CD4-positive, alpha-beta T cell treated with Interleukin-4 for 1 hour (primary cell): ENCODE results near the gene C1orf74.

Experiments used
- DNase-seq, 2 donors: peaks; one replicate each; pipeline ENCODE4 v3.0.0-alpha.2; 2020 to 2022

Gene C1orf74

DNA sequence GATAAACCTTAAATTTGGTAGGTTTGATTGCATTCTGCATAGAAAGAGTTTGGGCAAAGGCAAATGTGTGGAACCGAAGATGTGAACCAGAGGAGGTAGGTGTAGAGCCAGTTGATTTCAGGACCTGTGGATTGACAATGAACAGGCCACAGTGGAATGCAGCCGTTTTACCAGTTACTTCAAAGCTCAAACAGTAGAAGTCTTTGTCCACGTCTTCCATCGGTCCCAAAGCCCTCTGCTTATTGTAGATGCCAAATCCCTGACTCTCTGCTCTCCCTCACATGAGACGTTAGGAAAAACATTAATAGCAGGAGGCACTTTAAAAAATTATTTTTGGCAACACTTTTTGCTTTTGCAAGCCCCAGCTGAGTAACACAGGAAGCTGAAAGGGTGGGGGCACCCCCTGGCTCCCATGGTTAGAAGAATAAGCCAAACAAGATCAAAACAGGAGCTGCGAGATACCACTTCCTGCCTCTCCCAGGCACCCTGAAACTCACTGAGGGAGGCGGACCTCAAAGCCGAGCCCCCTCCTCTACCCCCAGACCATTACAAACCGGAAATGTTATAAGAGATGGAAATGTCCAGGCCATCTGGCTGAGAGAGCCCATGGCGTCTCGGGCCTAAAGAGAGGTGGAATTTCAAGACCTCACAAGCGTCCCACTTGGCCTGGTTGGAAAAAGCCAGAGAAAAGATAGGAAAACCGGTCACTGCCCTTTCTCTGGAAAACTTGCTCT is 15.0 kb downstream of the C1orf74 start:
- DNase-seq, result peak; percentile 75 to 77

- peak; percentile 86 to 88 for DNase-seq
Measured at GRCh38 chr1:209768354-209768774, 16.0 kb downstream of the C1orf74 start.

DNA sequence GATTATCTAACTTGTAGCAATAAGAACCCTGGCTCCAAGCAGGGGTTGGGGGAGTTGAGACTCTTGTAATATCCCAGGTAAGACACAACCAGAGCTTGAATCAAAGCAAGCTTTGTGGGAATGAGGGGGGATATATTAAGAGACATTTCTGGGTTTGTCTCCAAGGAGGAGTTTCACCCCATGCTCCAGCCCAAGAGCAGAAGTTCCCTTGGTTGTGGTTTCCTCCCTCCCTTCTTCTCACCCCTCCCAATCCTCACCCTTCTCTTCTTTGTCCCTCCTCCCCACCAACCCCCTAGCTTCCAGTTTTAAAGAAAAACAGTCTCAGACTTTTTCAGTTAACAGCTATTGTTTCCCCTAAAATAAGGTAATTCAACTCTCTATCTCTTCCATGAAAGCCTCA is 16.7 kb downstream of the C1orf74 start:
- DNase-seq, result no peak

- no peak for DNase-seq
Measured at GRCh38 chr1:209767096-209767495, 17.3 kb downstream of the C1orf74 start.

- DNase-seq, result peak in 1 of 2 donors; percentile 32
Measured at GRCh38 chr1:209766051-209766450, 18.3 kb downstream of the C1orf74 start.

- no peak for DNase-seq
Measured at GRCh38 chr1:209761011-209761635, 23.2 kb downstream of the C1orf74 start.

GRCh38 chr1:209759829-209760359 is 24.5 kb downstream of the C1orf74 start:
- no peak for DNase-seq

GRCh38 chr1:209758400-209758799 is 26.0 kb downstream of the C1orf74 start:
- DNase-seq, result no peak

DNA sequence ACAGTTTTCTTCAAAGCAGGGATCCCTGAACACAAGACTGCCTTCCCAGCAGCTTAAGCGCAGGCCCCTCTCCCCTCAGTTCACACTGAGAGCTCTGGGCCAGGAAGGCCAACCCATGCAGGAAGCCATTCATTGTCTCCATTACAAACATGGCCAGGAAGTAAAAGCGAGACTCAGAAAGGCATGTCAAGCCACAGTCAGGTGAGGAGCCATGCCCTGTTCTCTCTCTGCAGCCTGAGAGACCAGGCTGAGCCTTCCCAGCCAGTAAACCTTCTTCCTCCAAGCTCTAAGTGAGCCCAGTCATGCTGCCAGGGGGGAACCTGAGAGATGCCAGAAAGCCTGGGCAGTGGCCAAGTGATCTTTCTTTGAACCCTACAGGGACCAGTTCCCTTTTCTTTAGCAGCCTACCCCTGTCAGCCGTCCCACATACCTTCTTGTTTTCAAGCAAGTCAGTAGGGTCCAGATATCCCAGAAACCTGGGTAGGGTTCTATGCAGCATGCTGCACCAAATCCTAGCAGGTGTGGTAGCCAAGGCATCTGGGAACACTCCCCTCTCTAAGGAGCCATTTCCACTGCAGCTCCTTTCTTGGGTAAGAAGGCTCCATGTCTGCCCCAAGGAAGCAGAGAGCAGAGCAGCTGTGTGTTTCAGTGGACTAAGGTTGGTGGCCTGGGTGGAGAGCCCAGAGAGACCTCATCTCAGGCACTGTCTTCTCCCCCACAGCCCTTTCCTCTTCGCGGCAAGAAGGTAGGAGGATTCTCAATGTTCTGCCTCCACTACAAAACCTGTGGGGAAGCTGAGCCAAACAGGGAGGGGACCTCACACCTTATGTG is 27.5 kb downstream of the C1orf74 start:
- DNase-seq, result peak; percentile 46 to 53

- DNase-seq, result peak; percentile 82 to 83
Measured at GRCh38 chr1:209755926-209756614, 28.3 kb downstream of the C1orf74 start, which contains the start of gene TRAF3IP3. TSS of gene TRAF3IP3 (plus strand) at chr1:209756053. CDS start at chr1:209760040, 3,987 bp downstream.

GRCh38 chr1:209755256-209755655 is 29.1 kb downstream of the C1orf74 start:
- DNase-seq, result no peak

DNA sequence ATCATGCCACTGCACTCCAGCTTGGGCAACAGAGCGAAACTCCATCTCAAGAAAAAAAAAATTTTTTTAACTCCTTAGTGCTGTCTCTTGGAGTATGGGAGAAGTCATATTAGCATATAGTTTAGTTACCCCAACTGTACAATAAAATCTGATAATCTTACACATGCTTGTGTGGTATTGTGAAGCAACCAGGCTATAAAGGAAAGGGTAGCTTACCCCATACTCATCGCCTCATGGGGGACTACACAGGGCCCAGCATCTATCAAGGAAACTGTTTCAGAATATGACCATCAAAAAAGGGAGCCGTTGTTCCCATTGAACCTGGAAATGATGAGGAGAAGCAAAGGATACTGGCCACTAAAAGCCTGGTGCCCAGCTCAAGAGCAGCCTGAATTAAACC is 31.5 kb downstream of the C1orf74 start:
- DNase-seq, result no peak

- DNase-seq, result peak in 1 of 2 donors; percentile 43
Measured at GRCh38 chr1:209751627-209752231, 32.6 kb downstream of the C1orf74 start.

DNA sequence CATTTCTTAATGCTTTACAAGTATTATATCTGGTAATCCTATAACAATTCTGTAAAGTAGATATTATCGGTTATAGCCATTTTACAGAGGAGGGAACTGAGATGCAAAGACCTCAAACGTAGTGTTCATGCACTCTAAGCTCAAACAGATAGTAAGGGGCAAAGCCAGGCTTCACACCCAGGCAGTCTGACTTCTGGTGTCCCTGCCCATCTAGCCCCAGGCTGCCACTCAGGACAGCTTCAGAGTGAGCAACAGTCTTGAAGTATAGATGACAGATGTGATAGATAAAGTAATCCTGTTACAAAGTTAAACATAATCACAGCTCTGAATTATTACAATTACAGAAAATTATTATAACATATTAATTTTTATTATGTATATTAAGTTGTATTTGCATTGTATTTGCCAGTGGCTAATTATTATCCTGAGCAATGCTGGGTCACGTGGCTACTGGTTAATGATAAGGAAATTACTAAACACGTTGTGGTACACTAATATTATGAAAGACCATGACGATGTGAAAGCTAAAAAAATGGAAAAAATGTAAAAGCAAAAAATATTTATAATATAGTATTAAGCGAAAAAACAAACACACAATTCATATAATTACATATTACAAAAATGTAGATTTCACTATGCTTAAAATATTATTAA is 34.6 kb downstream of the C1orf74 start:
- no peak for DNase-seq

- no peak for DNase-seq
Measured at GRCh38 chr1:209749205-209749604, 35.2 kb downstream of the C1orf74 start.

DNA sequence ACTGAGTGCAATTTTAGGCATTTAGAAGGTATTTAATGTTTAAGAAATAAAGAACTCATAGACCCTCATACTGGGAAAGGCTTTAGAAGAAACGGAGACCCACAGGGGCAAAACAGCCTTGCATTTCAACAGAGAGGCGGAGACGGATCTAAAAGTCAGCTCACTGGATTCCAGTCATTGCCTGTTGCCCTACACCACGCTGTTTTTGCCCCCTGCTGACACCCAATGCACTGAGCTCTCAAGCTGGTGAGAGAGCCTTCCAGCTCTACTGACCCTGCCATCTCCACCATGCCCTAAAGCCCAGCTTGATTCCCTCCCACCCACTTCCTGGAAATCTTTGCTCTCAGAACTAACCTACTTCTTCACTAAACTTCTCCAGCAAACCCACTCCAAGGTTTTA is 35.7 kb downstream of the C1orf74 start:
- DNase-seq, result no peak

GRCh38 chr1:209747580-209748262 is 36.6 kb downstream of the C1orf74 start:
- DNase-seq, result peak; percentile 92 to 93

DNA sequence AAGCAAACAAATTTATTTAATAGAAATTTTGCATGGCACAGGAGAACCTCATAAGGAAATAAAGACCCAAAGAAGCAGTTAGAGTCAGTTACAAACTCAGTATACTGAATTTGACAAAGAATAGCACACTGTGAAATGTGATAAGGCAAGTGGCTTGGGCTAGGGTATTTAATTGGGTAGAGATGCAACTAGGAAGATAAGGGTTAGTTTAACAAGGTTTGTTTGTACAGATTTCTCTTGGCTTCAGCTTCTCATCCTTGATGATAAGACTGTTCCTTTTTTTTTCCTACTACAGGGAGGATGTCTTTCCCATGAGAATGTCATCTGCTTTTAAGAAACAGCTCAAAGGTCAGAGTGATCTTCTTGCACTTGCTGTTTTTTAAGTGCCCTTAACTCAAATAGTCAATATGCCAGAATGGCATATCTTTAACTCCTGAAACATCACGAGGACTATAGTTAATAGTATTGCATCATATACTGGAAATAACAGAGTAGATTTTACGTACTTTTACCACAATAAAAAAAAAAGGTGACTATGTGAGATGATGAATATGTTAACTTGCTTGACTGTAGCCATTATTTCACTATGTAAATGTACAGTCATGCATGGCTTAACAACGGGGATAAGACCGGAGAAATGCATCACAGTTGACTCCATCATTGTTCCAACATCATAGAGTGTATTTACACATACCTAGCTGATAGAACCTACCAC is 37.8 kb downstream of the C1orf74 start:
- no peak for DNase-seq

GRCh38 chr1:209743145-209743482 is 41.2 kb downstream of the C1orf74 start:
- no peak for DNase-seq

DNA sequence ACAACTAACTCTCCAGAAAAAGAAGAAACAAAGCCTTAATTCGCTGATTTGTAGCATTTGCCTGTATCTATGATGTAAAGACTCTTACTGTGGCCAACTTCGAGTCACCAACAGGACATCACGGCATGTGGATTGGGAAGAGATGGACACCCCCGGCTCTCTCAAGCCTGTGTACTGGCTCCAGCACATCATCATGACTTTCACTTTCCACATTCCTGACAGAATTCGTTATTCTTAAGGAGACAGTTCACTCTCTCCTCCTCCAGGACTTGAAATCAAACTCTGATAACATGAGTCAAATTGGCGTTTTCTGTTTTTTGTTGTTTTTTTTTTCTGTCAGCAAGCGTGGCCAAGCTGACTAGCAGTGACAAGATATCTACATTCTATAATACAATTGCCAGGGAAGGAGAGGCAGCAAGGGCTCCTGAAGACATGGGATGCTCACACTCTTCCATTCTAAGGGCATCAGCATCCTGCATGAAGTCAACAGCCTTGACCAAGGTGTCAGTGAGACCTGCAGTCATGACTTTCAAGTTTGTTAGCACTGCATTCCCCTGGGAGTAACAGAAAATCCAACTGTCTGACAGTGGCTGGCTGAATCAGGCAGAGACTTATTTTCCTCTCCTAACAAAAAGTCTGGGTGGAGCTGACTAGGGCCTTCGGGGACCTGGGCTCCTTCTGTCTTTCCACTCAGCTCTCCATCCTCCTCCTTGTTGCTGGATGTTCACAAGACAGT is 41.8 kb downstream of the C1orf74 start:
- DNase-seq, result no peak
